ENCODE measurements around the gene NOP9.

DNA sequence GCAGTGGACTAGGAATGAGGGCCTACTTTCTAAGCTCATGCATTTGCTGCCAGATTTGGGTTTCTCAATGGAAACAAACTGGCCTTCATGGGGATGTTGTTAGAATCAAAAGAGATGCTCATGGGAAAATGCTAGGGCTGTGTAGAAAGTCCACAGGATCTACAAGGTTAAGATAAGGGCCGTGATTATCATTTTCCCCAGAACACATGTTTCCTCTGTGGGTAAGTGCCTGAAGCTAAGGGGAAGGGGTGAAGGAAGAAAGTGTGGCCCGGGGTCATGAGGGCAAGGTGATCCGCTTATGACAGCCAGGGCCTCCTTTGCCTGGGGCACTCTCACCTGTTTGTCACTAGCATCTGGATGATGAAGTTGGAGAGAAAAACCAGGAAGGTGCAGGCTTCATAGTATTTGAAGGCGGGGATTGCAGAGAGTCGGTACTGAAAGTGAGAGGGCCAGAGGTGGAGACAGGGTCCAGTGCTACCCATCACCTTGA lies 25.4 kb downstream of the NOP9 start:
- TF ChIP-seq, protein P1, sequence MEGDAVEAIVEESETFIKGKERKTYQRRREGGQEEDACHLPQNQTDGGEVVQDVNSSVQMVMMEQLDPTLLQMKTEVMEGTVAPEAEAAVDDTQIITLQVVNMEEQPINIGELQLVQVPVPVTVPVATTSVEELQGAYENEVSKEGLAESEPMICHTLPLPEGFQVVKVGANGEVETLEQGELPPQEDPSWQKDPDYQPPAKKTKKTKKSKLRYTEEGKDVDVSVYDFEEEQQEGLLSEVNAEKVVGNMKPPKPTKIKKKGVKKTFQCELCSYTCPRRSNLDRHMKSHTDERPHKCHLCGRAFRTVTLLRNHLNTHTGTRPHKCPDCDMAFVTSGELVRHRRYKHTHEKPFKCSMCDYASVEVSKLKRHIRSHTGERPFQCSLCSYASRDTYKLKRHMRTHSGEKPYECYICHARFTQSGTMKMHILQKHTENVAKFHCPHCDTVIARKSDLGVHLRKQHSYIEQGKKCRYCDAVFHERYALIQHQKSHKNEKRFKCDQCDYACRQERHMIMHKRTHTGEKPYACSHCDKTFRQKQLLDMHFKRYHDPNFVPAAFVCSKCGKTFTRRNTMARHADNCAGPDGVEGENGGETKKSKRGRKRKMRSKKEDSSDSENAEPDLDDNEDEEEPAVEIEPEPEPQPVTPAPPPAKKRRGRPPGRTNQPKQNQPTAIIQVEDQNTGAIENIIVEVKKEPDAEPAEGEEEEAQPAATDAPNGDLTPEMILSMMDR (conservative IDR thresholded peaks at IDR 0.05; ENCODE audit: low read length): no peak
- TF ChIP-seq EZH2phosphoT487 (IDR thresholded peaks at IDR 0.05; ENCODE audit: borderline replicate concordance): no peak
